Caki2 (cell line): ENCODE measurements around the gene SLC44A3. TPM values are rescaled to one million over a fixed set of nuclear protein-coding genes. Genes with fewer than 3 reads are reported as not detected.
A peak's percentile ranks its signal among the peaks of the same experiment; 100 is the strongest.
"Not testable (repeated sequence)": the region's sequence is repeated elsewhere in the genome, so short reads cannot be mapped to it uniquely, and the experiment has no call there.

Experiments used
- DNase-seq: peaks from one replicate; pipeline ENCODE4 v3.0.0-alpha.2; 2015; ENCODE audit warnings: low read depth
- in situ Hi-C: cut with HindIII; loops from 2 replicates; pipeline ENCODE4 v1.10.0; 2016; ENCODE audit warnings: low sequenced_read_pairs, low pct_unique_long_range_greater_than_20kb, mixed read lengths
- total RNA-seq: library from RNA; depleted of rRNA; stranded (reverse); fragments of >200 nt; shearing (Covaris generic); gene quantifications from 2 replicates; pipeline ENCODE4 v1.2.3, GENCODE V29; 2014; ENCODE audit warnings: low replicate concordance

Gene SLC44A3
- total RNA-seq, 1 experiment from 2014 or later: 4.4 TPM

DNA sequence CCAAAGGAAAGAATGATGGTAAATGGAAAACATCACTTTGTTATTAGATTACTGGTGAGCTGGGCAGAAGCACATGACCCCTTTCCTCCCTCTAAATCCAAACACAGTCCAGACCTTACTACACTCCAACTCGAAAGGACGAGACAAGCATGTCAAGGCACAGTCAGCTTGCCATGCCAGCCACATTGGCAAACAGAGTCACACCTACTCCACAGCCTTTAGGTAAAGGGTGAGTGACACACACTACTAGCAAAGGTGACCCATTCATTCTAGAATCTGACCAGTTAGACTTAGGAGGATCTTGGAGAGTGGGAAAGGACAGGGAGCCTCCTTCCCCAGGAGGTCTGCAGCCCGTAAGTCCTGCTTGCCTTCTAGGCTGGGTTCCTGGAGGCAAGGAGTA is 3.0 kb downstream of the SLC44A3 start:
- in situ Hi-C loops: no loop called here
- no peak for DNase-seq

DNA sequence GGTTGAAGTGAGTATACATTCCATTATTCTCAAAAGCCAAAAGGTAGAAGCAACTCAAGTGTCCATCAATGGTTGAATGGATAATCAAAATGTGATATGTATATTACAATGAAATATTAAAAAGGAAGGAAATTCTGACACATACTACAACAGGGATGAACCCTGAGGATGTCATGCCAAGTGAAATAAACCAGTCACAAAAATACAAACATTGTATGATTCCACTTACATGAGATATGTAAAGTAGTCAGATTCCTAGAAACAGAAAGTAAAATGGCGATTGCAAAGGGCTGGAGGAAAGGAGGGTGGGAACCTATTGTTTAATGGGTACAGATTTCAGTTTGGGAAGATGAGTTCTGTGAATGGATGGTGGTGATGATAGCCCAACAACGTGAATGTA is 5.8 kb downstream of the SLC44A3 start:
- no peak for DNase-seq
- in situ Hi-C loops: no loop called here

DNA sequence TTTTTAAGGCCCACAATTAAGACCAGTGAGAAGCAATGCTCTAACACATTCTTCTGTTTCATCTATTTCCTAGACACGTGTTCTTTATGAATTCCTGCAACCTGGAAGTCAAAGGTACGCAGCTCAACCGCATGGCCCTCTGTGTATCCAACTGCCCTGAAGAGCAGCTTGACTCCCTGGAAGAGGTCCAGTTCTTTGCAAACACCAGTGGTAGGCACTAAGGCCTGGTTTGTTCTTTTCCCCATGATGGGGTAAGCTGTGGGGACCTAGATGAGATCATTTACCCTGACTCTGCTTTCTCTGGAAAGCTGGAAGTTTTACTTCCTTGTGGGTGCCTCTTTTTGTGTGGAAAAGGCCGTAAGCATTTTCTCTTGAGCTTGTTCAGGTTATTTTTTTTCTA is 7.3 kb downstream of the SLC44A3 start:
- in situ Hi-C loops: no loop called here

DNA sequence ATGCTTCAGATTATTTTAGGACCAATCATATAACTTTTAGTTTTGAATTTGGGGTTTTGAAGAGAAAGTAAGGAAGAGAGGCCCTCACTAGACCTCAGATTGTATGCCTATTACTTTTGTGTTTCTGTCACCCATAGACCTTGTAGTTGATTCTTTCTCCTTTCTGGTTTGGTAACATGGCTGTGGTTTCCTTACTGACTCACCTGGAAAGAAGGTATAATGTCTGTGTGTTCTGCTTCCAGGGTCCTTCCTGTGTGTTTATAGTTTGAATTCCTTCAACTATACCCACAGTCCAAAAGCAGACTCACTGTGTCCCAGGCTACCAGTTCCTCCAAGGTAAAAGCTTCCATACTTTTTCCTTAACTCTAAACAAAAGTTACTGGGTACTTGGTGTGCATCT is 8.1 kb downstream of the SLC44A3 start:
- in situ Hi-C loops: no loop called here

More for the DNA sequence above, 7.3 kb downstream of the SLC44A3 start:
- DNase-seq: no peak

DNA sequence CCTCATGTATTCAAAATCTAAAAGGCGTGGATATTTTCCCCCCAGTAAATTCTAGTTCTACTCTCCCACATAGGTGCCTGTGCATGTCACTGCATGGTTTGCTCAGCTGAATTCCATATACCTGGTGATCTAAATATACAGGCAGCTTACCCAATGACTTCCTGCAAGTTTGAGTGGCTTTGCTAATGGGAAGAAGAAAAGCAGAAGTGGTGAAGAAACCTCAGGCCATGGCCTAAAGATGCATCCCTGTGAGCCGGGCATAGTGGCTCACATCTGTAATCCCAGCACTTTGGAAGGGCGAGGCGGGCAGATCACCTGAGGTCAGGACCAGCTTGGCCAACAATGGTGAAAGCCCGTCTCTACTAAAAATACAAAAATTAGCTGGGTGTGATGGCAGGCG is 11.5 kb downstream of the SLC44A3 start:
- in situ Hi-C loops: no loop called here
- DNase-seq: no peak

More for the DNA sequence above, 8.1 kb downstream of the SLC44A3 start:
- DNase-seq: no peak

DNA sequence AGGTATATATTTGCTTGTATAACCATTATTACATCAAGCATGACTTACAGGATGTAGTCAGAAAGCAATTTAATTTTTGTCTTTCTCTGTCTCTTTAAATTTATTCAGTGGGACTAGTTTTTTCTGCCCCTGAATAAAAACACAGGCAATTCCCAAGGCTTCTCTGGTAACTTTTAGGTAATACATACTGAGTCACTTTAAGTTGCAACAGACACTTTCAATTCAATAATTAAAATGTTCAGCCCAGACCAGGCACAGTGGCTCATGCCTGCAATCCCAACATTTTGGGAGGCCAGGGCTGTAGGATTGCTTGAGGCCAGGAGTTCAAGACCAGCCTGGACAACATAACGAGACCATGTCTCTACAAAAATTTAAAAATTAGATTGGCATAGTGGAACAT is 12.3 kb downstream of the SLC44A3 start:
- in situ Hi-C loops: no loop called here
- no peak for DNase-seq

DNA sequence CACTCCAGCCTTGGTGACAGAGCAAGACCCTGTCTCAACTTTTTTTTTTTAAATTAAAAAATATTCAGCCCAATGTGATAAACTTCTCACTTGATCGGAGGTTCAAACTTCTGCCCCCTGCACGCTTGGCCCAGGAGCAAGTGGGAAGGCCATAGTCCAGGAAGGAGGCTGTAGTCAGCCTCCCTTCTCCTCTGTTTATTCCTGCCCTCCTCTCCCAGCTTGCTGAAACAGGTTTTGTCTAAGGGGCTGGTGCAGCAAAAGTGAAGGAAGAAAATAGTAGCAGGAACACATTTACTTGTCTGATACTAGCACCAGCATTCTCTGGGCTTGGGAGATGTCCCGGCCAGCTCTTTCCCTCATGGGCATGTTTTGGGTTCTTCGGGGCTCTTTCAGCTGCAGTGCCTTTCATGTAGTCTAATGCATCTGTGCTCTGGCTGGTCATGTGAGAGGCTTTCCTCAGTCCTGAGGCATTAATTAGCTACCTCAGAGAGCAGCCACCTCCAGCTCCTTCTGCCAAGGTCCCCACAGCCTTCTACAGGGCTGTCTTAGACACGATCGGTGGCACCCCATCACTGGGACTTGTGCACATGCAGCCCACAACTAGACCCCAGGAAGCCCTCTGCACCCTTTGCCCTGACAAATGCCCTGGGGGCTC is 12.9 kb downstream of the SLC44A3 start:
- in situ Hi-C loops: no loop called here
- DNase-seq: no peak

DNA sequence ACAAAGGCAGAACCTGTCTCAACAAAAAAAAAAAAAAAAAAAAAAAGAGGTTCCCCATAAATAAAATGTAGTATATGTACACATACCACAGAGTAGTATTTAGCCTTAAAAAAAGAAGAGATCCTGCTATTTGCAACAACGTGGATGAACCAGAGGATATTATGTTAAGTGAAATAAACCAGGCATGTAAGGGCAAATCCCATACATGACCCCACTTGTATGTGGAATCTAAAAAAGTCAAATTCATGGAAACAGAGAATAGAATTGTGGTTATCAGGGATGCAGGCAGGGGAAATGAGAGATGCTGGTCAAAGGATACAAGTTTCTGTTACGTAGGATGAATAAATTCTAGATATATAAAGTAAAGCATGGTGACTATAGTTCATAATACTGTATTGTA is 16.7 kb downstream of the SLC44A3 start:
- in situ Hi-C loops: no loop called here
- no peak for DNase-seq

DNA sequence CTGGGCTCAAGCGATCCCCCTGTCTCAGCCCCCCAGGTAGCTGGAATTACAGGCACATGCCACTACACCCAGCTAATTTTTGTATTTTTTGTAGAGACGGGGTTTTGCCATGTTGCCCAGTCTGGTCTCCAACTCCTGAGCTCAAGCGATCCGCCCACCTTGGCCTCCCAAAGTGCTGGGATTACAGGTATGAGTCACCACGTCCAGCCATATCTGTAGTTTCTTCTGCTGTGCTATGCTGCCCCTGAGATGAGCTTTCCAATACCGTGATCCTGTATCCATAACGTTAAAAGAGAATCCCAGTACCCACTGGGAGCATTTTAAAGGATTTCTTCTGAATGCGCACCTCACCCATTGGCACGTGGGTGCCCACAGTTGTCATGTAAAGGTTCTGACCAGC is 20.2 kb downstream of the SLC44A3 start:
- DNase-seq, in situ Hi-C loops: not testable (repeated sequence)

DNA sequence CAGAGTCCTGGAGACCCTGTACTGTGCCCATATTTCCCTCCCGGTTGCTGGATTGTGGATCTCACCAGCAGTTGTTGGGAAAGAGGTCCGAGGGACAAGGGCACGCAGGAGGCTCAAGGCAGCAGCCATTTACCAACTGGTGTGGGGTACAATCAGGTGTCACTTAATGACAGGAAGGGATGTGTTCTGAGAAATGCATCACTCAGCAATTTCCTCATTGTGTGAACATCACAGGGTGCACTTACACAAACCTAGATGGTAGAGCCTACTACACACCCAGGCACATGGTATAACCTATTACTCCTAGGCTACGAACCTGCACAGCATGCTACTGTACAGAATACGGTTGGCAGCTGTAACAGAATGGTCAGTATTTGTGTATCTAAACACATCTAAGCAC is 20.7 kb downstream of the SLC44A3 start:
- in situ Hi-C loops: no loop called here
- no peak for DNase-seq

DNA sequence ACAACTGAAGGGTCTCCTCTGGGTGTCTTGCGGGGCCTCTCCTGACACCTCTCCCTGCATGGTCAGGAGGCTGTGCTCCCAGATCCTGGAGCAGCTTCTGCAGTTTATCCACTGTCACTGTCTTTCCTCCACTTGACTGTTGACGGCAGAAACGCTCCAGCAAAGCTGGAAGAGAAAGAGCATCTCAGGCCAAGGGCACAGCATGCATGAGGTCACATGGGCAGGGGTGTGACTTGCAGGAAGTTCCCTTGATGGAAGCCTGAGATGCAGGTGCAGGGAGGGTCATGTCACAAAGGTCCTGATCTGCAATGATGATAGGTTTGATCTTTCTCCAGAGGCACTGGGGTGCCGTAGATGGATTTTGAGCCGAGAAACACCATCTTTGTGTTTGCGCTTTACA is 23.3 kb downstream of the SLC44A3 start:
- DNase-seq: no peak
- in situ Hi-C loops: no loop called here

DNA sequence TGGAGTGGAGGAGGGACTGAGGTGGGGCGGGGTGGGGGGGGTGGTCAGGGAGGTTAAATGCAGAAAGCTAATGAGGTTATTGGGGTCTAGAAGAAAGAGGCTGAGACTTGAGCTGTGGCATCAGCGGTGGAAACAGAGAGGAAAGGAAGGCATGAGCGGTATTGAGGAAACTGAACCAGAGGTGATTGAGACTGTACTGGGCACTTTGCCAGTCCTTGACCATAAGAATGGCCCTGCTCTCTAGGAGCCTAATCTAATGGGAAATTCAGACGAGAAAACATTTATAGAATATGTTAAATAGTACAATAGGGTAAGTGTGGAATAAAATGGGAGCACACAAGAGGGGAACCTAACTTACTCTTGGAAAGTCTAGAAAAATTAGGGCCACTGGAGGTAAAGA is 23.7 kb downstream of the SLC44A3 start:
- in situ Hi-C loops: no loop called here
- DNase-seq: no peak

DNA sequence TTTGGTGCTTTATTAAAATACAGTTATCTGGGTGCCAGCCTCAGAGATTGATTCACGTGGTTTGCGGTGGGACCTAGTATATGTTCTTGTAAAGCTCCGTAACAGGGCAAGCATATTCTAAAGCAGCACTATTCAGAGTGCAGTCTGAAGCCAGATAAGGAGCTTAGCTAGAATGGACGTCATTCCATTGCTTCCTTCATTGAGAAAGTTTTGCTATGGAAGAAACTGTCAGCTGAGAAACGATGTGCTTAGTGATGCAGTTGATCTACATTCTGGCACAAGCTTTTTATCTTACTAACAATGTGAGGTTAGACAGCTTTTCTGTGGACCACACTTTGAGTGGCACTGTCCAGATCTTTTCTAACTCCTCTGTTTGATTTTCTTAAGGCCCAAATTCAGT is 26.2 kb downstream of the SLC44A3 start:
- no peak for DNase-seq
- in situ Hi-C loops: no loop called here

DNA sequence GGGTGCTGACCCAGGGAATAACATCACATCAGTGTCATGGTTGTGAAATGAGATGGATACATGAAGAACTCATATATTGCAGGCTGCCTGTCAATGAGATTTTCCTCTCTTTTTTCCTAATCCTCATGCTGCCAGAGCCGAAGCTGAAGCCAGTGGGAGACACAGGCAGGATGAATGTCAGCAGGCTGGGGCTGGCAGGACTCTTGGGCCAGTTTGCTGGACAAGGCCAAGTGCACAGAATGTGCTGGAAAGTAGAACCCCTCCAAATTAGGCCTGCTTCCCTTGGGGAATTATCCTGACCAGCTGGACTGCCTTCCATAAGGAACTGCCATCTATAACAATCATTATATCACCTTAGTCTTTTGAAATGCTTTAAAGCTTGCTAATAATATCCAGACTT is 31.4 kb downstream of the SLC44A3 start:
- no peak for DNase-seq
- in situ Hi-C loops: no loop called here

DNA sequence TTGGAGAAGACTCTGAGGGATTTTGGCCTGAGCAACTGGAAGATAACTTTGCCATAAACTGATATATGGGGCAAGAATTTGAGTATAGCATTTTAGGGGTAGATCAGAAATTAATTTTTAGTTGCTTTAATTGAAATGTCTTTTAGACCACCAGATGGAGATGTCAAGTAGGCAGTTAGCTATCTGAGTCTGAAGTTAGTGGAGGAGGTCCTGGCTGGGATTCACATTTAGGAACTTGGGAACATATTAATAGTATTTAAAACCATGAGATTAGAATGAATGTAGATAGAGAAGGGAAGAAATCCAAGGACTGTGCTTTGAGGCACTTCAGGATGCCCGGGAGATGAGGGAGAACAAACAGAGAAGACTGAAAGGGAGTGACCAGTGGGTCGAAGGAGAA is 32.6 kb downstream of the SLC44A3 start:
- no peak for DNase-seq
- in situ Hi-C loops: no loop called here

DNA sequence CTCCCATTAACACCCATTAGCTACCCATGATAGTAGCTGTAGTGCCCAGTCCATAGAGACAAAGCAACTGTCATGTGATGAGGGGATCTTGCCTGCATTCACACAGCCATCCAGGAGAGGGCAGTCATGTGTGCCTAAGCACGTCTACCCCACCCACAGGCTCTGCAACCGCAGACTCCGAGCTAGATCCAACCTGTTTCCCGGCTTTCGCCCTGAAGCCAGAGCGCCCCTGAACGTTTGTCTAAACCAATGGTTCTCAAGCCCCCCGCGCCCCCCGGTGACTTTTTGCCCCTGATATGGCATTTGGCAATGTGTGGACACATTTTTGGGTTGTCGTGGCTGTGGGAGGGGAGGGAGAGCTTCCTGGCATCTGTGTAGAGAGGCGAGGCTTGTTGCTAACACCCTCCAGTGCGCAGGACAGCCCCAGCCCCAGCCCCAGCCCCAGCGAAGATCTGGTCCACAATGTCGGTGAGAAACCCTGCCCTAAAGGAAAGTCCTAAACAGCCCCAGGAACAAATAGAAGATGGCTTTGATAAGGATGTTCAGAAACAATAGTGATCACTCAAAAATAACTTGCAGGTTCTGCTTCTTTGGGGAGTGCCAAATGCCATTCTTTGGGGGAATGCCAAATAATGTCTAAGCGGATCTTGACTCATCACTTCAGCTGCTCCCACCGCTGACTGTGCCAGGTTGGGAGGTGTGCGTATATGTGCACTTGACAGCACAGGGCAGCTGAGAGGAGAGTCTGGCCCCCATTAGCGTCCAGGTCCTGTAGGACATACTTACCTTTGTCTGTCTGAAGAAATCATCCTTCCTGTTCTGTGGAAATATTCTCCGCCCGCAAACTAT is 34.5 kb downstream of the SLC44A3 start:
- peak; percentile 64 for DNase-seq
- in situ Hi-C loops: no loop called here

DNA sequence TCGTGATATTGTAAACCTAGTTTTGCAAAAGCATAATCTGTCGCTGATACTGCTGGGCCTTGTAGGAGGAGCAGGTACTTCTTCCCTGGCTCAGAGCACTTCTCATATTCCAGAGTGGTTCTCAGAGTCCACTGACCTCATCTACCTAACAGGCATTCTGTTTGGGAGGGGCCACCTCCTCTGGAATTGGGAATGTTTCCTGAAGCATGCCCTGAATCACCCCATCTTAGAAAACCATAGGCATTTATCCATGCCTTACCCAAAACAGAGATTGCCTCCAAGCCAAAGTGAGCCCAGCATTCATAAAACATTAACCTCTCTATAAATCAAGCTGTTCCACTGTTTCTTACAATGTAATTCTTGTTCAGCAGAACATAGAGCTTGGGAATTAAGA is 35.1 kb downstream of the SLC44A3 start:
- DNase-seq: peak; percentile 32
- in situ Hi-C loops: no loop called here

DNA sequence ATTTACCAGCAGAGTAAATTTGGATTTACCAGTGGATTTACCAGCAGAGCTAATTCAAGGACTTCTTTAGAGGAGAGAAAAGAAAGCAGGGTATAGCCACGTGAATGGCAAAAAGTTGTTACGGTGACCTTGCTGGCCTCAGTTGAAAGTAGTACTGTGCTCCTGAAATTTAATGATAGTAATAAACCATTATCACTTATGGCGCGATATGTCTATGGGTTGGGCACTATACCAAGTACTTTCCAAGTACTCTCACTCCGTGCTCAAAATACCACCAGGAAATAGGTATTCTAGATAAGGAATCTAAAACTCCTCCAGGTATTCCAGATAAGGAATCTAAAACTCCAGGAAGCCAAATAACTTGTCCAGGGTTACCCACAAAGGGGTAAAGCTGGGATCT is 35.8 kb downstream of the SLC44A3 start:
- in situ Hi-C loops: no loop called here
- no peak for DNase-seq

DNA sequence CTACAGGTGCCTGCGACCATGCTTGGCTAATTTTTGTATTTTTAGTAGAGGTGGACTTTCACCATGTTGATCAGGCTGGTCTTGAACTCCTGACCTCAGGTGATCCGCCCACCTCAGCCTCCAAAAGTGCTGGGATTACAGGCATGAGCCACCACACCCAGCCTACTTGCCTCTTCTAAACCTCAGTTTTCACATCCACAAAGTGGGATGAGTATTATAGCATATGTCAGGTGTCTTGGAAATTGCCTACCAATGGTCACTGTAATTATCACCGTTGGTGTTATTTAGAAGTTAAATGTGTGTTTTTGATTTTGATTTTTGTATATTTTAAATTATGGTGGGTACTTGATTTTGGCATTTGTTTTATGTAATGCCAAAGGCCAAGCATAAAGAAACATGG is 36.7 kb downstream of the SLC44A3 start:
- in situ Hi-C loops: no loop called here
- no peak for DNase-seq

DNA sequence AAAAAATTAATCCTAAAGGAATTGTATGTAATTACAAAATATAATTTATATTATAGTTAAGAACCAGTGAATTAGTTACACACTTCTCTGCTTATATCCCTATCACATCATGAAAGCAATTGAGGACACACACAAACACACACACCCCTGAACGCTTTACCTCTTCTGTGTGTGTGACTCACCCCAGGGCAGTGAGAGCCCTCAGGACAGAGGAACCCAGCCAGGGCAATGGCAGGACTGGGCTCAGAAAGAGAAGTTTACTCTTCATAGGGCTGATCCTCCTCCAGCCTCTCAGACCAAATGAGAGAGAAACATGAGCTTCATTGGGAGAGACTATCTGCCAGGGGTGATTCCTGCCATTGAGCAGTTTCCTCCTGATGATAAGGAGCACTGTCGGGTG is 38.1 kb downstream of the SLC44A3 start:
- no peak for DNase-seq
- in situ Hi-C loops: no loop called here
